ENCODE data around the gene EHD4.

DNA sequence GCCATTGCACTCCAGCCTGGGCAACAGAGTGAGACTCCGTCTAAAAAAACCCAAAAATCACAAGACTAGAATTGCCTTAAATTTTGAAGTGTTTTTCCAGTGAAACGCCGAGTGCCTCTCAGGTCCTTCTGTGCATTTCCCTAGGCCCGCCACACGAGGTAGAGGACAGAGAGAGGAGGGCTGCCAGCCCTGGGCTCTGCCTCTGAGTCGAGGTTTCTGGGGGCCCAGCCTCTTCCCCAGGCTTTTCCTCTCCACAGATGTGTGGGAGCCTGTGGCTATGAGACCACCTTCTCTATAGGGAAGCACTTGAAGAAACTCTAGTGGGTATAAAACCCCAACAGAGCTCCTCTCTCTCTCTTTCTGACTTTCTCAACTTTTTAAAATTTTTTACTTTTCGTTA lies 10.9 kb upstream of the EHD4 start:
- TF ChIP-seq, protein P1, sequence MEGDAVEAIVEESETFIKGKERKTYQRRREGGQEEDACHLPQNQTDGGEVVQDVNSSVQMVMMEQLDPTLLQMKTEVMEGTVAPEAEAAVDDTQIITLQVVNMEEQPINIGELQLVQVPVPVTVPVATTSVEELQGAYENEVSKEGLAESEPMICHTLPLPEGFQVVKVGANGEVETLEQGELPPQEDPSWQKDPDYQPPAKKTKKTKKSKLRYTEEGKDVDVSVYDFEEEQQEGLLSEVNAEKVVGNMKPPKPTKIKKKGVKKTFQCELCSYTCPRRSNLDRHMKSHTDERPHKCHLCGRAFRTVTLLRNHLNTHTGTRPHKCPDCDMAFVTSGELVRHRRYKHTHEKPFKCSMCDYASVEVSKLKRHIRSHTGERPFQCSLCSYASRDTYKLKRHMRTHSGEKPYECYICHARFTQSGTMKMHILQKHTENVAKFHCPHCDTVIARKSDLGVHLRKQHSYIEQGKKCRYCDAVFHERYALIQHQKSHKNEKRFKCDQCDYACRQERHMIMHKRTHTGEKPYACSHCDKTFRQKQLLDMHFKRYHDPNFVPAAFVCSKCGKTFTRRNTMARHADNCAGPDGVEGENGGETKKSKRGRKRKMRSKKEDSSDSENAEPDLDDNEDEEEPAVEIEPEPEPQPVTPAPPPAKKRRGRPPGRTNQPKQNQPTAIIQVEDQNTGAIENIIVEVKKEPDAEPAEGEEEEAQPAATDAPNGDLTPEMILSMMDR (IDR thresholded peaks at IDR 0.05; ENCODE audit: low read depth, low read length), result no peak
- no peak for TF ChIP-seq EZH2phosphoT487 (IDR thresholded peaks at IDR 0.05; ENCODE audit: low read depth)
